AG04449 (cell line): ENCODE data around the gene RTL5.

Experiments used
- CTCF ChIA-PET: fragments of 350-600 bp; formaldehyde crosslinking; extraction: SDS; loops from one replicate; lab custom pipeline; 2021; ENCODE audit warnings: antibody characterized with exemption; lab: Yijun Ruan, JAX
- POLR2A ChIA-PET: fragments of 400-600, 350-600 bp; formaldehyde crosslinking; extraction: SDS; loops from one replicate; lab custom pipeline; 2020; ENCODE audit warnings: antibody characterized with exemption, inconsistent platforms; lab: Yijun Ruan, JAX
- DNase-seq: peaks from one replicate; pipeline ENCODE4 v3.0.0-alpha.2; 2010; ENCODE audit warnings: low read depth, low spot score
- H3K4me3 ChIP-seq: 2 replicates; pipeline ENCODE4 v1.5.1; 2011; ENCODE audit warnings: low read depth, mild to moderate bottlenecking, control low read depth, low read length
- CTCF ChIP-seq: IDR thresholded peaks from one replicate; pipeline ENCODE4 v1.5.1; 2011; ENCODE audit warnings: mild to moderate bottlenecking, moderate library complexity, low read length, control low read depth, inconsistent platforms; ENCODE audit not compliant: insufficient read depth; ENCODE audit errors: missing control alignments

The RTL5 gene

GRCh38 chrX:72114306-72114705 is 17.4 kb downstream of the RTL5 start:
- DNase-seq, result no peak
- CTCF ChIA-PET, result interaction anchor here (1.3 kb wide), 1 partner anchor 13 kb away, joined by 4 read pairs; no protein-coding TSS in a partner anchor
- H3K4me3 ChIP-seq, result no peak overlapping the region
- POLR2A ChIA-PET, result no interaction called here
- no peak for TF ChIP-seq CTCF

- TF ChIP-seq CTCF, result no peak
- POLR2A ChIA-PET, result no interaction called here
- CTCF ChIA-PET, result no interaction called here
Observed at GRCh38 chrX:72113461-72113860, 18.3 kb downstream of the RTL5 start.

DNA sequence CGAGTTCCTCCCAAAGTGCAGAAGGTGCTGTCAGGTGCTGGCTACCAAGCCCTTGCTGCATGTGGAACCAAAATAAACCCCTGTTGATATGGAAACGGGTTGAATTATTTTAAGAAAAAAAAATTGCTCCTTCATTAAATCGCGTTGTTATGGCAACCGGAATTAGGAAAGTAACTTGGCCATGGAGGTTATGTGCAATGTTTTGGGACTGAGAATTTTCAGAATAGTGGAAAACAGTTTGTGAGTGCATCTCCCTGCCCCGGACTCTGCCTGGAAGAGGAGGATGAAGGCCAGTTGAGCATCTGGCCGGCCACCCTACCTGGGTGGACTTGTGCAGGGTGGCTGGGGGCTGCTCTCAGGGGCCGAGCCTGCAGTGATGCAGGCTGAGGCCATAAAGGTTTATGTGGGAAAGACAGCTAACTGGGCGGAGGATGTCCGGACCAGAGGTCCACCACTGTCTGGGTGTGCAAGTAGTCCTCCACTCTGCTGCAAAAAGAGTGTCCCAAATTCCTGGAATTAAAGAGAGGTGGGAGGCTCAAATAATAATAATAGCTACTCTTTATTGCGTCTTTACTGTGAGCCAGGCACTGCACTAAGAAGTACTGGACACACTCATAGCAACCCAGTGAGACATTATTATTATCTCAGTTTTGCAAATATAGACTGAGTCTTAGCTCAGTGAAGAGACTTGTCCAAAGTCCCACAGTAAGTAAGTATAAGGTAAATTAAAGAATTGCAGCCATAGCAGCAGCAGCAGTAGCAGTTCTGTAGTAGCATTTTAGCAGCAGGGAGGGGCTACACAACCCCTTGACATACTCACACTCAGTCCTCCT is 20.6 kb downstream of the RTL5 start:
- no peak for TF ChIP-seq CTCF
- ChIA-PET CTCF (no interaction called here), POLR2A (no interaction called here)
- no peak overlapping the region for H3K4me3 ChIP-seq
- no peak for DNase-seq

More at GRCh38 chrX:72113461-72113860, 18.3 kb downstream of the RTL5 start:
- no peak for DNase-seq
- no peak overlapping the region for H3K4me3 ChIP-seq

- H3K4me3 ChIP-seq, result no peak overlapping the region
- TF ChIP-seq CTCF, result no peak
- ChIA-PET CTCF (no interaction called here), POLR2A (no interaction called here)
- DNase-seq, result no peak
Observed at GRCh38 chrX:72110051-72110875, 21.5 kb downstream of the RTL5 start.

DNA sequence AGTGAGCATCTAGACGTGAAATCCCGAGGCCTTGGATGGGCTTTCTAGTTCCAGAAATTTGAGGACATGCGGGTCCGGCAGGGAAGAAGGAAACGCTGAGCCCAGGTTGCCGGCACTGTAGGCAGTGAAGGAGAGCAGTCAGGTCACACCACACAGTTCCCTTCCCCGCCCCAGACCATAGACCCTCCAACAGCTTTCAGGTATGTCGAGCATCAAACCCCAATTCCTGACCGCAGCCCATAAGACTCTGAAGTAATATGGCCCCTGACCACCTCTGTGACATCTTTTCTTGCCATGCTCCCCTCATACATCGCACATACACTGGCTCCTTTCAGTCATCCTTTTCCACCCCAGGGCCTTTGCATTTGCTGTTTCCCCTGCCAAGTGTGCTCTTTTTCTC is 23.0 kb downstream of the RTL5 start:
- no peak overlapping the region for H3K4me3 ChIP-seq
- no peak for DNase-seq
- TF ChIP-seq CTCF, result no peak
- ChIA-PET POLR2A (no interaction called here), CTCF (interaction anchor here (1.6 to 2.3 kb wide), 2 partner anchors 11 to 110 kb away, joined by 6 read pairs; no protein-coding TSS in a partner anchor)
